RPMI8226 (cell line): ENCODE measurements around the gene TRPC4.
A peak's percentile ranks its signal among the peaks of the same experiment; 100 is the strongest.

ENCODE experiments used
- DNase-seq: peaks from one replicate; pipeline ENCODE4 v3.0.0-alpha.2; 2015

The TRPC4 gene

GRCh38 chr13:37651891-37652290 lies 217.7 kb downstream of the TRPC4 start:
- no peak for DNase-seq

DNA sequence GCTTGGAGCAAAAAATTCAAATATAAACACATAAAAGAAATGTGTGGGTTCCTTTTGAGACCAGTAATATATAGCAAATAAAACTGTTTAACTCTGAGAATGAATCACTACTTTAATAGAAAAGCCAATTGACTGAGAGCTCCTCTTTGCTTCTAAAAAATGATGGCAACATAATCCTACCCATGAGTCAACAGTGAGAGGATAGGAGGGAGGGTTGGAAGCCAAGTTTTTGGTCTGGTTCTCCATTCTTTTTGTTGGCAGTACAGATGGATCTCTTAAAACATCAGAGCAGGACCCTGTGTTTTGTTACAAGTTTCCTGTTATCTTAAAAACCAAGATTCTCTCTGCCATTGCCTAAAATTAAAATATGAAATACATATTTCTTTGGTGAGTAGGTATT lies 221.0 kb downstream of the TRPC4 start:
- DNase-seq, result no peak

- no peak for DNase-seq
Measured at GRCh38 chr13:37647031-37647650, 222.4 kb downstream of the TRPC4 start.

DNA sequence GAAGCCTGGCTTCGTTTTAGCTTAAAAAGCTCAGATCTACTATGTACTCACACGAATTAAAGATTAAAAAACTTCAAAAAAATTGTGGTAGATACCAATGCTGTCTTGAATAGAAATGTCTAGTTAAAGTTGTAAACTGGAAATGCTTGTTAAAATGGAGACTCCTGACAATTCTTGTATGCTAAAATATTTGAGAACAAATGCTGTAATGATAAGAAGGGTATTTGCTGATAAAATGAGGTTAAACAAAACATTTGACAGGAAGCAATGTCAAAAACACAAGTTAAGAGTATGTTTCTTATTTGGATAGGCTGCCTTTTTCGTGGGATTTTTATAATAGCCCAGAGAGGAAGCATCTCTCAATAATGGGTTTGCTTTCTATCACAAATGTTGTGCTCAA lies 223.0 kb downstream of the TRPC4 start:
- no peak for DNase-seq

DNA sequence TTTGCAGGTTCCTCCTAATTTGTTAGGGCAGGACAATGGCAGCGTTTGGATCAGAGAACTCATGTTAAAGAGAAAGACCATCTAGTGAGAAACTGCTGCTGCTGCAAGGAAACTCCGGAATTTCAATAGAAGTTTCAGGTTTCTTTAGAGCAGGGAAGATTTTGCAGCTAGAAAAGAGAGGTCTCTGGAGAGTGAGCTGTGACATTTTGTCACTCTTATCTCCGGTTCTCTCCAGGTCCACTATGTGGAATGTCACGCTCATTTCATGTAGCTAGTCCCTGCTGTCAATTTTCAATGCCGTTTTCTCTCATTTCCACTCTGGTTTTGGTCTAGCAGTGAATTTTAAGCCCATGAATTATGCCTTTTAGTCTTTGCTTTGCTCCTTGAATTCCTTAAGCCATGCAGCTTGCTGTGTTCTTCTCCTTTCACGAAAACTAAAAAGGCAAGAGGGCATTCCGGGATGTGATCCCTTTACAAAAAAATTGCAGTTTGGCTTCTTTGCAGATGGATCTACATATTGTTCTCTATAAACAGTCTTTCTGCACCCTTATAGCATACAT lies 224.3 kb downstream of the TRPC4 start:
- DNase-seq, result no peak

- no peak for DNase-seq
Measured at GRCh38 chr13:37641391-37641790, 228.2 kb downstream of the TRPC4 start.

DNA sequence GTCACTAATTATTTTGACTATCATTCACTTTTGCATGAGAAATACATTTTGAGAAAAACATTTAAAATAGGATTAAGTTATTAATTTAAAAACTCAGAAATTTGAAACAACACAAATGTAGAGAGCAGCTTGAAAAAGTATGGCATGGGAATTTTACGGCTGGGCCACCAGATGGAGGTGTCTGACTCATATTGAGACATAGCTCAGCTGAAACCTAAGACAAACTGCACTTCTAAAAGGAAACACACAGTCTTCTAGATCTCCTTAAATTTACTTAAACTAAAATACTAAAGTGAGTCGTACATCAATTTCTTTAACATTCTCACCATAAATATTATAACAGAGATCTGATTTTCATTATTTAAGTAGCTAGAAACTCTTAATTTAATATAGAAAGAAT lies 229.1 kb downstream of the TRPC4 start:
- DNase-seq, result peak; percentile 4

- no peak for DNase-seq
Measured at GRCh38 chr13:37636701-37637100, 232.9 kb downstream of the TRPC4 start.

- no peak for DNase-seq
Measured at GRCh38 chr13:37632294-37632693, 237.3 kb downstream of the TRPC4 start.

DNA sequence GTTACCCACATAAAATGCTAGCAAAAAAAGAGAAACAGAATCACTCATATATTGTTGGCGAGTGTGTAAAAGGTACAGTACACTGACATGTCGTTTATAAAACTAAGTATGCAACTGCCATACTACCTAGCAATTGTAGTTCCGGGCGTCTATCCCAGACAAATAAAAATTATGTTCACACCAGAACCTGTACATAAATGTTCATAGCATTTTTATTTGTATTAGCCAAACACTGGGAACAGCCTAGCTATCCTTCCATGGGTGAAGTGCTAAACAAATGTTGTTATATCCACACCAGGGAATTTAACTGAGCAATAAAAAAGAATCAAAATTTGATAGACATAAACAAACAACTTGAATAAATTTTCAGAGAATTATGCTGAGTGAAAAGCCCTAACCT lies 242.1 kb downstream of the TRPC4 start:
- no peak for DNase-seq

DNA sequence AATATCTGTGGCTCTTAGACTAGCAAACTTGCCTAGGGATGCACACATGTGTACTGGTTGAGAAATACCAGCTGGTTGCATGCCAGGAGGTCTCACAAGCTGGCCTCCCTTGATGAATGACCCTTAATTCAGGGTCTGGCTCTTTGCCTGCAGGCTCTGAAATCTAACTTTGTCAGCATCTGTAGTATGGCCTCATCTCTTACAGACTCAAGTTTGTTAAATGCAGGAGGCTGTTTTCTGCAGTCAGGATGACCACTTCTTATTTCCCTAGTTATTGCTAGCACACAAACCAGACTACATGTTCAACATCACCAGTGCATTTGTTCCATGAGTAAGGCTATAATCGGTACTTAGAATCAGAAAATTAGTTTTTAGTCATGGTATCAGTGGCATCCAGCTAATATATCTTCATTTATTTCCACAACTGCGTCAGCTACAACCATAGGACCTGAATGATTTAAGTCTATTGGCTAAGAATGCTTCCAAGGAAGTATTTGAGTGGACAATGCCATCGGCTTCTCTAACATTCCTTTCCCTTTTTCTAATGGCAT lies 247.7 kb downstream of the TRPC4 start:
- no peak for DNase-seq

- no peak for DNase-seq
Measured at GRCh38 chr13:37618554-37618953, 251.0 kb downstream of the TRPC4 start.

DNA sequence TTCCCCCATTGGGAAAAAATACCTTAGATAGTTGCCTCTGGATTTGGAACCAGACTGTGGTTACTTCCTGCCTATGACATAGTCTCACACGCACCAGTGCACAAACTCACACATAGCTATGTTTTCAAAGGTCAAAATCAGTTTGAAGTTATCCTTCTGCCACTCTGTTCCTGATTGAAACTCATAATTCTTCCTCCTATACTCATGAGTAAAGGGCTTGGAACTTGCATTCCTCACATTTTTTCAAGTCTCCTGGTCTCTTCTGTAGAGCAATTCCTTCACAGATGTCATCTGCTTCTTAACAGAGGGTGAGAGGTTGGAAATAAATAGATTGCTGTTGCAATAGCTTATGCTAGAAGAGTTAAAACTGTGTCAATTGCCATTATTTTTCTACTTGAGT lies 252.4 kb downstream of the TRPC4 start:
- DNase-seq, result no peak

GRCh38 chr13:37616131-37616530 lies 253.4 kb downstream of the TRPC4 start:
- DNase-seq, result no peak

- no peak for DNase-seq
Measured at GRCh38 chr13:37615276-37615675, 254.3 kb downstream of the TRPC4 start.

DNA sequence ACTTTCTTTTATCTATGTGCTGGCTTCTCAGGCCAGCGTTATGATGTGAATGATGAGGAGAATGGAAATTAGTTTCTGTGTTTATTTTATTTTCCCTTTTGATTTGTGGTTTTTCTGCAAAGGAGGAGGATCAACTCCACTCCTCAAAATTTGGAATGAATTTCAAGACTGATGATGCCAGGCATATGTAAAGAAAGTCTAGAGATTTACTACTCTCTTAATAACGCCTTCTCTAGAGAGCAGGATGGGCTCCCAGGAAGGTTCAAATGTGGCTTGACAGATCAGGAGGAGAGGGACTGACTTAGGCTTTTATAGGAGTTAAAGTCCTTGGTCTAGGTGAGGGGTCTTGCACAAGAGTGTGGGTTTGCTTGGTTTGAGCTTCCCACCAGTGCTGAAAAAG lies 255.9 kb downstream of the TRPC4 start:
- DNase-seq, result no peak

GRCh38 chr13:37613236-37613635 lies 256.3 kb downstream of the TRPC4 start:
- DNase-seq, result no peak

- DNase-seq, result no peak
Measured at GRCh38 chr13:37608750-37609339, 260.7 kb downstream of the TRPC4 start.

- DNase-seq, result no peak
Measured at GRCh38 chr13:37602733-37603381, 266.7 kb downstream of the TRPC4 start.

DNA sequence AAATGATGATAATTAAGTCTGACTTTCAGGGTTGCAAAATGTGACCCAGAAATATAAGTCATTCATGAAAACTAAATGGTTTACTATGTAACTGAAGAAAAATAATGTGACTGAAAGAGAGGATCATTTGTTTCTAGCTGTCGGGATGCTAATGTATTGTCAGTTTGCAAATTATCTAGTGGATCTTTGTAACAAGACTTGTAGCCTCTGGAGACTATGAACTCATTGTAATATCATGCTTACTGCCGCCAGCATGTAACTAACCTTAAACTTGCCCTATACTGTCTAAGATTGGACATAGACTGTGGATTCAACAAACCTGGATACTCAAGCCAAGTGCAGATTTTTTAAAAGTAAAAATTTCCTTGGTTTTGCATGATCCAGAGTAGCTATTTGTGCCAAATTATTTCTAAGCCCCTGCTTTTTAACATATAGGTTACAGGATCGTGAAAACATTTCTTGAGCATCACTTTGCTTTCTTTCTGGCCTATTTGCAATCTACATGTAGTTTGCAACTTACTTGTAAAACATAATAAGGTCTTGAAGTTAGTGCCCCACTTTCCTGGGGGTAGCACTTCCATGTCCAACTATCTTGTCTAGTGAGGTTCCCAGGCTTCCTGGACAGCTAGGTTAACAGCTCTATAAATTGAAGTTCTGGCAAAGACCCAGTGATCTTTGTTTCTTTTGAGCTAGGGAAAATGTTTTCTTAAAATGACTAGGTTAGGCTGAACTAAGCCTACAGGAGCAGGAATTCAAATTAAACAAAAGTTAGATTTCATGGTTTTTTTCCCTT lies 267.7 kb downstream of the TRPC4 start:
- DNase-seq, result no peak

DNA sequence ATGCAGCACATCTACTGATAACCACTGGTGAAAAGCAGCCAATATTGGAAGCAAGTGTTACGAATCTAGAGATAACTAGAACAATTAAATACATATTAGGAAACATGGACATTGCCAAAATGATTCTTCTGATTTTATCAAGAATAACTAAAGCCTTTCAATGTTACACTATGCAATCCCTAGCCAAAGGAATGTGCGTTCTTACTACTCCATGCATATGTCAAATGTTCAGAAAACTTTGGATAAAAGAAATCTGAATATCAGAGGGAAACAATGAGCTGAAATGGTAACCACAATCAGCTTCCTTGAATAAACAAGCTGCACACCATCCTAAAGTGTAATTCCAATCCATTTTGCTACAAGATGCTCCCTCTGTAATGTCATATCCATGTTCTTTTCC lies 270.1 kb downstream of the TRPC4 start:
- DNase-seq, result no peak

GRCh38 chr13:37598597-37598996 lies 271.0 kb downstream of the TRPC4 start, which contains the start of gene POSTN:
POSTN (minus strand) TSS chr13:37598768; CDS start chr13:37598726, 42 bp downstream.
- no peak for DNase-seq

- DNase-seq, result no peak
Measured at GRCh38 chr13:37597477-37598025, 272.0 kb downstream of the TRPC4 start.
